MM.1S (cell line): Measurements from ENCODE around the gene HNRNPR.

Experiments
- CTCF ChIP-seq: fragments of 300-600 bp; sonication (generic); IDR thresholded peaks from 2 replicates; pipeline ENCODE4 v1.5.1; 2016; ENCODE audit warnings: antibody characterized with exemption, low read length, mixed read lengths
- EZH2 ChIP-seq: fragments of 300-600 bp; sonication (generic); optimal IDR thresholded peaks from 2 replicates; pipeline ENCODE3; 2017; ENCODE audit warnings: low read depth, mild to moderate bottlenecking, antibody characterized with exemption, low read length, mixed read lengths

- TF ChIP-seq CTCF (no peak), EZH2 (no peak)
Observed at GRCh38 chr1:23282957-23283356, 61.1 kb downstream of the HNRNPR start.
